ENCODE measurements around the gene ATF2.
A peak's percentile ranks its signal among the peaks of the same experiment; 100 is the strongest.

The ATF2 gene

GRCh38 chr2:175048275-175048674 is 119.7 kb downstream of the ATF2 start:
- ATAC-seq (ENCODE audit: low read depth) (no peak), DNase-seq (ENCODE audit: low spot score in 2 of 2) (no peak)
- peaks cover 10% of the 10 kb centered on the region for H3K36me3 Mint-ChIP-seq
- peaks cover 3% of the 10 kb centered on the region for H3K4me1 Mint-ChIP-seq
- no peak overlapping the region for H3K4me3 Mint-ChIP-seq
- H3K27me3 Mint-ChIP-seq = no peaks in the 10 kb centered on the region
- H3K9me3 Mint-ChIP-seq = peaks cover 4% of the 10 kb centered on the region
- H3K27ac Mint-ChIP-seq = no peak overlapping the region

- peaks cover 5% of the 10 kb centered on the region for H3K4me1 Mint-ChIP-seq
- H3K27me3 Mint-ChIP-seq = no peaks in the 10 kb centered on the region
- DNase-seq (ENCODE audit: low spot score in 2 of 2) (no peak), ATAC-seq (ENCODE audit: low read depth) (no peak)
- no peak overlapping the region for H3K4me3 Mint-ChIP-seq
- no peak overlapping the region for H3K27ac Mint-ChIP-seq
- H3K36me3 Mint-ChIP-seq = no peaks in the 10 kb centered on the region
- peaks cover 3% of the 10 kb centered on the region for H3K9me3 Mint-ChIP-seq
Observed at GRCh38 chr2:175039490-175039889, 128.5 kb downstream of the ATF2 start.

GRCh38 chr2:175039031-175039430 is 129.0 kb downstream of the ATF2 start:
- no peaks in the 10 kb centered on the region for H3K27me3 Mint-ChIP-seq
- H3K4me1 Mint-ChIP-seq = peaks cover 5% of the 10 kb centered on the region
- no peak overlapping the region for H3K27ac Mint-ChIP-seq
- H3K4me3 Mint-ChIP-seq = no peak overlapping the region
- no peak for DNase-seq (ENCODE audit: low spot score in 2 of 2)
- H3K36me3 Mint-ChIP-seq = no peaks in the 10 kb centered on the region
- H3K9me3 Mint-ChIP-seq = peaks cover 3% of the 10 kb centered on the region
- ATAC-seq (ENCODE audit: low read depth) = no peak

- Mint-ChIP-seq H3K4me1 (peaks cover 2% of the 10 kb centered on the region), H3K4me3 (no peak overlapping the region), H3K9me3 (peaks cover 3% of the 10 kb centered on the region), H3K36me3 (no peaks in the 10 kb centered on the region), H3K27ac (no peak overlapping the region), H3K27me3 (peaks cover 2% of the 10 kb centered on the region)
- ATAC-seq (ENCODE audit: low read depth) (no peak), DNase-seq (ENCODE audit: low spot score in 2 of 2) (no peak)
Observed at GRCh38 chr2:175037941-175038340, 130.1 kb downstream of the ATF2 start.

- Mint-ChIP-seq H3K4me1 (peaks cover 2% of the 10 kb centered on the region), H3K4me3 (peak overlapping the region; percentile 31), H3K9me3 (no peaks in the 10 kb centered on the region), H3K27ac (no peak overlapping the region), H3K27me3 (peaks cover 2% of the 10 kb centered on the region), H3K36me3 (no peaks in the 10 kb centered on the region)
- DNase-seq (ENCODE audit: low spot score in 2 of 2) = peak in 1 of 2 donors; percentile 9
- peak; percentile 48 for ATAC-seq (ENCODE audit: low read depth)
Observed at GRCh38 chr2:175036582-175037018, 131.4 kb downstream of the ATF2 start.

- Mint-ChIP-seq H3K9me3 (no peaks in the 10 kb centered on the region), H3K4me1 (peaks cover 2% of the 10 kb centered on the region), H3K4me3 (no peak overlapping the region), H3K36me3 (no peaks in the 10 kb centered on the region), H3K27ac (no peak overlapping the region), H3K27me3 (peaks cover 2% of the 10 kb centered on the region)
- ATAC-seq (ENCODE audit: low read depth) (no peak), DNase-seq (ENCODE audit: low spot score in 2 of 2) (no peak)
Observed at GRCh38 chr2:175035806-175036205, 132.2 kb downstream of the ATF2 start.

- Mint-ChIP-seq H3K27me3 (peaks cover 2% of the 10 kb centered on the region), H3K36me3 (no peaks in the 10 kb centered on the region)
Observed at GRCh38 chr2:175034716-175035115, 133.3 kb downstream of the ATF2 start.

GRCh38 chr2:175030380-175031271 is 137.4 kb downstream of the ATF2 start:
- DNase-seq (ENCODE audit: low spot score in 2 of 2) (no peak), ATAC-seq (ENCODE audit: low read depth) (peak; percentile 38)
- no peak overlapping the region for H3K27ac Mint-ChIP-seq
- H3K4me3 Mint-ChIP-seq = no peak overlapping the region
- H3K36me3 Mint-ChIP-seq = no peaks in the 10 kb centered on the region
- H3K4me1 Mint-ChIP-seq = no peaks in the 10 kb centered on the region
- no peaks in the 10 kb centered on the region for H3K9me3 Mint-ChIP-seq
- peaks cover 2% of the 10 kb centered on the region for H3K27me3 Mint-ChIP-seq

More at GRCh38 chr2:175034716-175035115, 133.3 kb downstream of the ATF2 start:
- Mint-ChIP-seq H3K27ac (no peak overlapping the region), H3K4me1 (peaks cover 2% of the 10 kb centered on the region), H3K4me3 (no peak overlapping the region), H3K9me3 (no peaks in the 10 kb centered on the region)
- ATAC-seq (ENCODE audit: low read depth) (no peak), DNase-seq (ENCODE audit: low spot score in 2 of 2) (no peak)

- ATAC-seq (ENCODE audit: low read depth) (no peak), DNase-seq (ENCODE audit: low spot score in 2 of 2) (no peak)
- Mint-ChIP-seq H3K4me3 (no peak overlapping the region), H3K27ac (no peak overlapping the region), H3K36me3 (no peaks in the 10 kb centered on the region), H3K9me3 (peaks cover 3% of the 10 kb centered on the region), H3K4me1 (peaks cover 2% of the 10 kb centered on the region), H3K27me3 (no peaks in the 10 kb centered on the region)
Observed at GRCh38 chr2:175027755-175028154, 140.2 kb downstream of the ATF2 start.

- DNase-seq (ENCODE audit: low spot score in 2 of 2) = no peak
- Mint-ChIP-seq H3K27ac (no peak overlapping the region), H3K4me3 (no peak overlapping the region), H3K4me1 (peaks cover 2% of the 10 kb centered on the region), H3K27me3 (no peaks in the 10 kb centered on the region), H3K9me3 (peaks cover 3% of the 10 kb centered on the region), H3K36me3 (no peaks in the 10 kb centered on the region)
- ATAC-seq (ENCODE audit: low read depth) = no peak
Observed at GRCh38 chr2:175026385-175026784, 141.6 kb downstream of the ATF2 start.

GRCh38 chr2:175025946-175026345 is 142.1 kb downstream of the ATF2 start:
- Mint-ChIP-seq H3K9me3 (peaks cover 3% of the 10 kb centered on the region), H3K4me1 (peaks cover 2% of the 10 kb centered on the region), H3K27me3 (peaks cover under 1% of the 10 kb centered on the region), H3K36me3 (no peaks in the 10 kb centered on the region), H3K27ac (no peak overlapping the region), H3K4me3 (no peak overlapping the region)
- no peak for ATAC-seq (ENCODE audit: low read depth)
- no peak for DNase-seq (ENCODE audit: low spot score in 2 of 2)

- peaks cover 3% of the 10 kb centered on the region for H3K27me3 Mint-ChIP-seq
- no peak overlapping the region for H3K27ac Mint-ChIP-seq
- no peaks in the 10 kb centered on the region for H3K36me3 Mint-ChIP-seq
- no peak overlapping the region for H3K4me3 Mint-ChIP-seq
- ATAC-seq (ENCODE audit: low read depth) = no peak
- no peak for DNase-seq (ENCODE audit: low spot score in 2 of 2)
- peaks cover 2% of the 10 kb centered on the region for H3K4me1 Mint-ChIP-seq
- peaks cover 3% of the 10 kb centered on the region for H3K9me3 Mint-ChIP-seq
Observed at GRCh38 chr2:175025233-175025632, 142.8 kb downstream of the ATF2 start.

GRCh38 chr2:175022923-175023322 is 145.1 kb downstream of the ATF2 start:
- no peak for ATAC-seq (ENCODE audit: low read depth)
- Mint-ChIP-seq H3K9me3 (peaks cover 3% of the 10 kb centered on the region), H3K36me3 (no peaks in the 10 kb centered on the region), H3K4me1 (peaks cover 2% of the 10 kb centered on the region), H3K27ac (no peak overlapping the region), H3K4me3 (no peak overlapping the region), H3K27me3 (peaks cover 3% of the 10 kb centered on the region)
- no peak for DNase-seq (ENCODE audit: low spot score in 2 of 2)

All from memory B cell (primary cell).